HL-60 (cell line): ENCODE results near the gene CASP7.

Source experiments
- GABPA ChIP-seq: IDR thresholded peaks from 2 replicates; pipeline ENCODE4 v1.6.1; 2012; ENCODE audit warnings: low read depth
- POLR2AphosphoS5 ChIP-seq: IDR thresholded peaks from 2 replicates; pipeline ENCODE4 v1.6.1; 2012; ENCODE audit warnings: low read depth
- SPI1 ChIP-seq: IDR thresholded peaks from 2 replicates; pipeline ENCODE4 v1.6.1; 2012; ENCODE audit warnings: low read depth, mild to moderate bottlenecking, borderline replicate concordance
- TF ChIP-seq, protein P1 (sequence below): IDR thresholded peaks from one replicate; pipeline ENCODE4 v1.5.1; 2011; ENCODE audit warnings: low read length, control low read depth, inconsistent platforms; ENCODE audit not compliant: insufficient read depth
- TF ChIP-seq, protein P2 (sequence below): IDR thresholded peaks from 2 replicates; pipeline ENCODE4 v1.6.1; 2012; ENCODE audit warnings: low read depth; ENCODE audit not compliant: insufficient replicate concordance

DNA sequence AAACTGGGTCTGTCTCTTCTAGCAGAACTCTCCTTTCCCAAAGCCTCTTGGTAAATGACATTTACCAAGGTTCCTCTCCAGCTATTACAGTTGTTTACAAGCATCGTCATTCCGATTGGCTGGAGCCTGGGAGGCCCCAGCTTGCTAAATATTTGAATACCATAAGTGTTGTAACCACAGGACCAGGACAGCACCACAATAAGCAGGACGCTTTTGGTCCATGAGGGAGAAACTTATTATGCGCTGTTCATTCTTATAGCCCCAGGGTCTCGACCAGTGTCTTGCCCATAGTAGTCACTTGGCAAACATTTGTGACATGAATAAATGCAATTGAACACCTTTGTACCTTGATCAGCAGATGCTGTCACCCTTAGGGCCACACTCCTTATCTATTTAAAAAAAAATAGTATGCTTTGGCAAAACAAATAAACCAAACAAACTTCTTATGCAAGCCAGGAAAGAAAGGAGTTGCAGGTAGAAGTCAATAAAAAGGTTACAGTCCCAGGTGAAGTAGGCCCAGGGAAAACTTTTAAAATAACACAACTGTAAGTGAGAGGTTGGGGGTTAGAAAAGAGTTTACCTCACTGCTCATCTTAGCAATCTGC, 48.7 kb upstream of the CASP7 start:
- TF ChIP-seq POLR2AphosphoS5 (no peak), GABPA (no peak), SPI1 (no peak)
- TF ChIP-seq, protein P1, sequence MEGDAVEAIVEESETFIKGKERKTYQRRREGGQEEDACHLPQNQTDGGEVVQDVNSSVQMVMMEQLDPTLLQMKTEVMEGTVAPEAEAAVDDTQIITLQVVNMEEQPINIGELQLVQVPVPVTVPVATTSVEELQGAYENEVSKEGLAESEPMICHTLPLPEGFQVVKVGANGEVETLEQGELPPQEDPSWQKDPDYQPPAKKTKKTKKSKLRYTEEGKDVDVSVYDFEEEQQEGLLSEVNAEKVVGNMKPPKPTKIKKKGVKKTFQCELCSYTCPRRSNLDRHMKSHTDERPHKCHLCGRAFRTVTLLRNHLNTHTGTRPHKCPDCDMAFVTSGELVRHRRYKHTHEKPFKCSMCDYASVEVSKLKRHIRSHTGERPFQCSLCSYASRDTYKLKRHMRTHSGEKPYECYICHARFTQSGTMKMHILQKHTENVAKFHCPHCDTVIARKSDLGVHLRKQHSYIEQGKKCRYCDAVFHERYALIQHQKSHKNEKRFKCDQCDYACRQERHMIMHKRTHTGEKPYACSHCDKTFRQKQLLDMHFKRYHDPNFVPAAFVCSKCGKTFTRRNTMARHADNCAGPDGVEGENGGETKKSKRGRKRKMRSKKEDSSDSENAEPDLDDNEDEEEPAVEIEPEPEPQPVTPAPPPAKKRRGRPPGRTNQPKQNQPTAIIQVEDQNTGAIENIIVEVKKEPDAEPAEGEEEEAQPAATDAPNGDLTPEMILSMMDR: no peak
- TF ChIP-seq, protein P2, sequence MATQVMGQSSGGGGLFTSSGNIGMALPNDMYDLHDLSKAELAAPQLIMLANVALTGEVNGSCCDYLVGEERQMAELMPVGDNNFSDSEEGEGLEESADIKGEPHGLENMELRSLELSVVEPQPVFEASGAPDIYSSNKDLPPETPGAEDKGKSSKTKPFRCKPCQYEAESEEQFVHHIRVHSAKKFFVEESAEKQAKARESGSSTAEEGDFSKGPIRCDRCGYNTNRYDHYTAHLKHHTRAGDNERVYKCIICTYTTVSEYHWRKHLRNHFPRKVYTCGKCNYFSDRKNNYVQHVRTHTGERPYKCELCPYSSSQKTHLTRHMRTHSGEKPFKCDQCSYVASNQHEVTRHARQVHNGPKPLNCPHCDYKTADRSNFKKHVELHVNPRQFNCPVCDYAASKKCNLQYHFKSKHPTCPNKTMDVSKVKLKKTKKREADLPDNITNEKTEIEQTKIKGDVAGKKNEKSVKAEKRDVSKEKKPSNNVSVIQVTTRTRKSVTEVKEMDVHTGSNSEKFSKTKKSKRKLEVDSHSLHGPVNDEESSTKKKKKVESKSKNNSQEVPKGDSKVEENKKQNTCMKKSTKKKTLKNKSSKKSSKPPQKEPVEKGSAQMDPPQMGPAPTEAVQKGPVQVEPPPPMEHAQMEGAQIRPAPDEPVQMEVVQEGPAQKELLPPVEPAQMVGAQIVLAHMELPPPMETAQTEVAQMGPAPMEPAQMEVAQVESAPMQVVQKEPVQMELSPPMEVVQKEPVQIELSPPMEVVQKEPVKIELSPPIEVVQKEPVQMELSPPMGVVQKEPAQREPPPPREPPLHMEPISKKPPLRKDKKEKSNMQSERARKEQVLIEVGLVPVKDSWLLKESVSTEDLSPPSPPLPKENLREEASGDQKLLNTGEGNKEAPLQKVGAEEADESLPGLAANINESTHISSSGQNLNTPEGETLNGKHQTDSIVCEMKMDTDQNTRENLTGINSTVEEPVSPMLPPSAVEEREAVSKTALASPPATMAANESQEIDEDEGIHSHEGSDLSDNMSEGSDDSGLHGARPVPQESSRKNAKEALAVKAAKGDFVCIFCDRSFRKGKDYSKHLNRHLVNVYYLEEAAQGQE: no peak
